Lung microvascular endothelial cell (primary cell): ENCODE data around the gene PKD2L2. TPM values are rescaled to one million over a fixed set of nuclear protein-coding genes. Genes with fewer than 3 reads are reported as not detected.
"Not testable (repeated sequence)": the region's sequence is repeated elsewhere in the genome, so short reads cannot be mapped to it uniquely, and the experiment has no call there.

ENCODE experiments used
- DNase-seq, 2 donors: peaks; one replicate each; pipeline versions ENCODE4 v3.0.0 to v3.0.0-alpha.2; 2010; ENCODE audit warnings: low read depth in 2 of 2
- total RNA-seq: library from RNA; depleted of rRNA; stranded (reverse); fragments of >200 nt; gene quantifications from 2 replicates; pipeline ENCODE4 v1.2.1, GENCODE V29; 2014

Gene PKD2L2
- total RNA-seq, 1 donor from 2014 or later: not detected

DNA sequence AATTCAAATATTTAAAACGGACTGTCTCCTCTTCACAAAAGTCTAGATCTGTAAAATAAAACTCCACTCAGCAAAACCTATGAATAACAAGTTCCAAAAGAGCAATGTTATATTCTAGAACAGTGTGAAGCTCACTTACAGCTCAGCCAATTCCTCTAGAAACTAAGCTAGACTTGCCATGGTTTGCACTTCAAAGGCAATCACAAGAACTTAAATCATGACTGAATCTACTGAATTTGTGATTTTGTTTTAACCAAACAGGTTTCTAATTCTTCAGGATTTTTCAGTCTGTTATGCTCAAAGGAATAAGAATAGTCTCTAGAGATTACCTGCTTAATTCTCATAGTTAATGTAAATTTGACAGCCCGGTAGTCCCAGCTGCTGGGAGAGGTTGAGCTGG lies 1.4 kb upstream of the PKD2L2 start:
- DNase-seq: no peak

DNA sequence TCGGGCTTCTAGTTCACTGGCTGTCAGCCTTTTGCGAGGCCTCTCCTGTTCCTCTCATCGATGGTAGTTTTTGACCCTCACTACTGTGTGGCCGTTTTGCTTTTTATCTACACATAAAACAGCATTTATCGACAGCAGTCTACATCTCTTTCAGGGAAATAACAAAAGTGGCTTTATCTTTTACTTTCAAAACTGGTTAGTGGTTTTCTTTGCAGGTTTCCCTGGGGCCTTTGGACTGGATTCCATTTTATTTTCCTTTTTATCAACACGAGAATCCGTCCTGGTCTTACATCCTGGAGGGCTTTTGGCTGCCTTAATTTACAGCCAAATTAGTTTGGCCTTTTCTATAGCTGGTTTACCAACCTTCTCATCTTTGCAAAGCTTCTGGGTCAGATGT lies 793 bp upstream of the PKD2L2 start:
- DNase-seq: no peak

DNA sequence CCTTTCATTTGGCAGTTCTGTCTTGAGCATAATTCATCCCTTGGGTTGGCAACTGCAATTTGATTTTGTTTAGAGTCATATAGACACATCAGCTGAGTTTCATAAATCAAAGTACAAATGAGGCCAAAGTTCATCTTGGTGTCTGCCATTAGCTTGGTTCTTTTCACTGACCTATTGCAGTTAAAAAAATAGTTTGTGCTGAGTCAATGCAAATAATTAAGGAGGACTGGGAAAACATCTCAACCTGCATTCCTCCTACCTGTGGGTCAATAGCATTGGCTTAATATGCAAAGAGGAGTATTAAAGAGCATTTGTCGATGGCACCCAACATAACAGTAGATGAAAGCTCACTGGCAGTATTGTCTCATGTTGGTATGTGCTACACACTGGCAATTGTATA lies 1.6 kb downstream of the PKD2L2 start:
- no peak for DNase-seq

DNA sequence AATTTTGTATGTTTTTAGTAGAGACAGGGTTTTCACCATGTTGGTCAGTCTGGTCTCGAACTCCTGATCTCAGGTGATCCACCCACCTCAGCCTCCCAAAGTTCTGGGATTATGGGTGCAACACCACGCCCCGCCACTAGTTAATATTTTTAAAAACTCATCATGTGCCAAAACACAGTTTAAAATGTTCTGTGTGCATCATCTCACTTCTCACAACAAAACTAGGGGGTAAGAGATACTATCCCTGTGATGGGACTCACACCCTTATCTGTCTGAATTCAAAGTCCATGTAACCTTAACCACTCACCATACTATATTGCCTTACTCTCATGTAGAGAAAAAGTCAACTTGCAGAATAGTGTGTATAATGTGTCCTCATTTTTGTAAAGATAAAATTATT lies 2.6 kb downstream of the PKD2L2 start:
- DNase-seq: no peak

DNA sequence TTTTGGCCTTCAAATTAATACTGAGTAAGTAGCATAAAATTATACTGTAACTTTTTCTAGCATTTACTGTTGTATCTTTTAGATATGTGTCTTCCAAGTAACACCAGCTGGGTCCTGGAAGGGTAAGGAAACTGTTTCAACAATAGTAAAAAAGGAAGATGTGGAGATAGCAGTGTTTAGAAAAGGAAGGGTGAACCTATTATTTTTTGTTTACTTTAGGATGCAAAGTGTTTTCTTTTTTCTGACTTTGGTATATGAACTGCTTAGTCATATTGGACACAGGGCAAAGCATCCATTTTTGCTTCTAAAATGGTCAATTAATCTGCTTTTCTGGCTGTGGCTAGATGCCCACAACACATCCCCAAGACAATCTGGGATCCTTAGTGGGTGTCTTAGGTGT lies 5.3 kb downstream of the PKD2L2 start:
- peak in 1 of 2 donors; percentile 7 for DNase-seq

DNA sequence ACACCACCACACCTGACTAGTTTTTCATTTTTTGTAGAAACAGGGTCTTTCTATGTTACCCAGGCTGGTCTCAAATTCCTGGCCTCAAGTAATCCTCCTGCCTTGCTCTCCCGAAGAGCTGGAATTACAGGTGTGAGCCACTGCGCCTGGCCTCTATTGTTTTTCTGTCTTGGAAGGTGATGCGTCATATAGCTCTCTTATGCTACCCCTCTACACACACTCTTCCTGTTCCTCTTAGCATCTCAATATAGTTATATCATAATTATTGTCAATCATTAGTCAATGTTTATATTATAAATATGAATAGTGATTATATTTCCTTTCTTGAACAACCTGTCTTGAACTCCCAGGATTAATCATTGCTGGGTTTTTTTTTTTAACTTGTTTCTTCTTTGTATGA lies 7.3 kb downstream of the PKD2L2 start:
- DNase-seq: peak in 1 of 2 donors; percentile 33

DNA sequence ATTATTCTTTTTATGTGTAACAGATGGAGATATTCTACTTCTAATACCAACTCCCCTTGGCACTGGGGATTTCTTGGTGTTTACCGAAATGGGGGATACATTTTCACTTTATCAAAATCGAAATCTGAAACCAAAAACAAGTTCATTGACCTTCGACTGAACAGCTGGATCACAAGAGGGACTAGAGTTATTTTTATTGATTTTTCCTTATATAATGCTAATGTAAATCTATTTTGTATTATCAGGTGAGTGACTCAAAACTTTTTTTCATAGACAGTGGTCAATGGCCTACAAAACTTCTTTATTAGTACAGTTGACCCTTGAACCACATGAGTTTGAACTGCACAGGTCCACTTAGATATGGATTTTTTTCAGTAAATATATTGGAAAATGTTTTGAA lies 10.2 kb downstream of the PKD2L2 start:
- no peak for DNase-seq

DNA sequence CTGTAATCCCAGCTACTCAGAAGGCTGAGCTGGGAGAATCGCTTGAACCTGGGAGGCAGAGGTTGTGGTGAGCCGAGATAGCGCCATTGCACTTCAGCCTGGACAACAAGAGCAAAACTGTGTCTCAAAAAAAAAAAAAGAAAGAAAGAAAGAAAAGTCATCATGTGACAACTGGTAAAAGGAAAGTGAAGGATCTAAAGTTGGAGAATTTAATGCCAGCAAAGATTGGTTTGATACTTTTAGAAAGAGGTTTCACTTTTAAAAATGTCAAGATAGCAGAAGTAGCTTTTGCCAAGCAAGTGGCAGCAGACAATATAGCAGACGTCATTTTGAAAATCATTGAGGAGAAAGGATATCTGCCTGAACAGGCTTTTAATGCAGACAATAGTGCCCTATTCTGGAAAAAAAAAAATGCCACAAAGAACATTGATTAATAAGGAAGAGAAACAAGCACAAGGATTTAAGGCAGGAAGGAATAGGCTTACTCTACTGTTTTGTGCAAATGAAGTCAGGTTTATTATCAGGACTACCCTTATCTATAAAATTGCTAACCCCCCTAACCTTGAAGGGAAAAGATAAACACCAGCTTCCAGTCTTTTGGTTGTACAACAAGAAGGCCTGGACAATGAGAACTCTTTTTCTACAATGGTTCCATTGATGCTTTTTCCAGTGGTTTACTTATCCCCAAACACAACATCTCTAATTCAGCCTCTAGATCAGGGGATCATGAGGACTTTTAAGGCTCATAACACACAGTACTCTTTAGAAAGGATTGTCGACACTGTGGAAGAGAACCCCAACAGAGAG lies 12.0 kb downstream of the PKD2L2 start:
- DNase-seq: no peak

DNA sequence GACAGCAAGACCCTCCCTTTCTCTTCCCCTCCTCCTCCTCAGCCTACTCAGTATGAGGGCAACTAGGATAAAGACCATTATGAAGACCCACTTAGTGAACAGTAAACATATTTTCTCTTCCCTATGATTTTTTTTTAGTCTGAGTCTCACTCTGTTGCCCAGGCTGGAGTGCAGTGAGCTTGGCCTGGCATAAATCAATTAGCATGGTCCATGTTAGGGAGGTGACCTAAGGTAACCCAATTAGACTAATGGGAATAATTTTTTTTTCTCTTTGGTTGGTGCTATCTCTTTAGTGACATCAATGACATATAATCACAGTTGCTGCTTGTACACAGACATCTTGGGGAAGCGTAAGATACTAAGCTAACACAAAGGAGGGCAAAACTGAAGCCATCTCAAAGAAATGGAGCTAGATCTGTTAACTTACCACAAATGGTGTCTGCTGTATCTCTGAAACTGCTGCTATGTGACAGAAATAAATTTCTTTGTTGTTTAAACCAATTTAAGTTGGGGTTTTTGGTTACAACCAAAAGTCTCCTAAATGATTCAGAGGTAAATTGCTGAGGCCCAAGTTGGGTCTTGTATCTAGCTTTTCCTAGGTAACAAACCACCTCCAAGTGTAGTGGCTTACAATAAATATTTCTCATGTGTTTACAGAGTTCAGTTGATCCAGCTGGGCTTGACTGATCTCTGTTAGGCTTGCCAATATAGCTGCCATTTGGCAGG lies 13.3 kb downstream of the PKD2L2 start:
- no peak for DNase-seq

DNA sequence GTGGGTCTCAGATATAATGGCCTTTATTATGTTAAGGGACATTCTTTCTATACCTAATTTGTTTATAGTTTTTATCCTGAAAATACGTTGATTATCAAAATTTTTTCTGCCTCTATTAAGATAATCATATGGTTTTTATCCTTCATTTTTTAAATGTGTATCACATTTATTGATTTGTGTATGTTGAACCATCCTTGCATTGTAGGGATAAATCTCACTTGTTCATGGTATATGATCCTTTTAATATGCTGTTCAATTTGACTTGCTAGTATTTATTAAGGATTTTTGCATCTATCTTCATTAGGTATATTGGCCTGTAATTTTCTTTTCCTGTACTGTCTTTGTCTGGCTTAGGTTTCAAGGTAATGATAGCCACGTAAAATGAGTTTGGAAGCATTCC lies 25.5 kb downstream of the PKD2L2 start:
- no peak for DNase-seq

DNA sequence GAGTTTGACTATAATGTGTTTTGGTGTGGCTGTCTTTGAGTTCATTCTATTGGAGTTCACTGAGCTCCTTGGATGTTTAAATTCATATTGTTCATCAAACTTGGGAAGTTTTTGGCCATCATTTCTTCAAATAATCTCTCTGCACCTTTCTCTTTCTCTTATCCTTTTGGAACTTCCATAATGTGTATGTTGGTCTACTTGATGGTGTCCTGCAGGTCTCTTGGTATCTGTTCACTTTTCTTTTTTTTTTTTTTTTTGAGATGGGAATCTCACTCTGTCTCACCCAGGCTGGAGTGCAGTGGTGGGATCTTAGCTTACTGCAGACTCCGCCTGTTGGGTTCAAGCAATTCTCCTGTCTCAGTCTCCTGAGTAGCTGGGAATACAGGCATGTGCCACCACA lies 27.7 kb downstream of the PKD2L2 start:
- no peak for DNase-seq

DNA sequence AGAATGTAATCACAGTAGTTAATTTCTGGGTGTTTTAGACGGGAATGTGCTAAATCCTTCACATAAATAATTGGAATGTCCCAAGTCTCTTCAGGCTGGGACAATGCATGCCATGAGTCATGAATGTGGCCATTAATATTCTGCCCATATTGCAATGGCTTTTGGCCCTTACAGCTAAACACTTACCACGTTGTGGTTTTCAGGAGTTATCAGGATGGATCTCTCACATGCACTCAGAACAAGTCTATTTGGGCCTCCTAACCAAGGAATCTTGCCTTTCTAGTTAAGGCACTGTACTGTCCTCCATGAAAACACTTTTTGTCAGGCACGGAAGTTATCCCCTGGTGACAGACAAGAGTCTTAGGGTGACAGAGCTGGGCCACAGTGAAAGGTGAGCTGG lies 32.7 kb downstream of the PKD2L2 start:
- peak in 1 of 2 donors; percentile 29 for DNase-seq

DNA sequence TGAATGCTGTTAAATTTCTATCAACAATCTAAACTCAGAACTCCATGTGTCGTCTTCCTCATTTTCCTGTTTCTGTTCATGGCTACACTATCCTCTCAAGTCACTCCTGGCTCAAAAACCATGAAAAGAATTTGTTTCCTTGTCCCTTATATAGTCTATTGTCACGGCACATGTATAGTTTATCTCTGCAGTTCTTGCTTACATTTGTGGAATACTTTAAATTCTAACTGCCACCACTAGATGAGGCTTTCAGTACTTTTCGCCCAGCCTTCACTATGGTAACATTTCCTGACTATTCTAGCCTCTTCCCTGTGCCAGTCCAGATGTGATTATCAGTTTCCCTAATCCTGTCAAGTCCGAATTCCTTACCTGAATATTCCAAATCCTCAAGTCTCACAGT lies 34.6 kb downstream of the PKD2L2 start:
- DNase-seq: peak; percentile 42 to 59

DNA sequence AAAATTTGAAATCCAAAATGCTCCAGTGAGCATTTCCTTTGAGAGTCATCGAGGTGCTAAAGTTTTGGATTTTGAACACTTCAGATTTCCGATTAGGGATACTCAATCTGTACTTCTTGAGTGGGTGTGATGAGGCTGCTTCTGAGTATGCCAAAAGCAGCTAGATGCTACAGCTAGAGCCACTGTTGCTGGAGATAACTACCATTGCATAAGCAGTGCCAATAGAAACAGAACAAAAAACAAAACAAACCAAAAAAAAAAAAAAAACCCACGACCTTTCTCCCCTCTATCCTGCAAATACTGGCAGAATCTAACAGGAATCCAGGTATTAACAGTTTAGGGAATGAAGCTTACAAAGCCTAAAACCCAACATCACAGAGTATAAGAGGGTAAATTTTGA lies 43.5 kb downstream of the PKD2L2 start:
- DNase-seq: peak in 1 of 2 donors; percentile 57

DNA sequence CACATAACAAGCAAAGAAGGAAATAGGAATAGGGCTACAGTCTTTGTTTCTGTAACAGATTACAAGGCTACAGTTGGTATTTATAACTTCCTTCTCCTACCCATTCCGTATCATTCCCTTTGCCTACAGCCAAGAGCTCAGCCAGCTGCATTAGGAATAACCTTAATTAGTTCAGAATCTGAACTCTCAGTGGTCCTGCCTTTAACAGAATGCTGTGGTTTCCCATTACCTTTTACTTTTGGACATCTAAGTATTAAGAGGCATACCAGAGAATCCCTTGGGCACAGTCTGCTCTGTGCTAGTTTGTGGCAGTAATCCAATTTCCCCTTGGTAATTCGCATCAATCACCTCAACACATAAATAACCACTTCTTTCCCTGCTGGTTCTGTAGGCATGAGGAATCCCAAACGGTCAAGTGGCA lies 44.2 kb downstream of the PKD2L2 start:
- DNase-seq: peak; percentile 15 to 18

DNA sequence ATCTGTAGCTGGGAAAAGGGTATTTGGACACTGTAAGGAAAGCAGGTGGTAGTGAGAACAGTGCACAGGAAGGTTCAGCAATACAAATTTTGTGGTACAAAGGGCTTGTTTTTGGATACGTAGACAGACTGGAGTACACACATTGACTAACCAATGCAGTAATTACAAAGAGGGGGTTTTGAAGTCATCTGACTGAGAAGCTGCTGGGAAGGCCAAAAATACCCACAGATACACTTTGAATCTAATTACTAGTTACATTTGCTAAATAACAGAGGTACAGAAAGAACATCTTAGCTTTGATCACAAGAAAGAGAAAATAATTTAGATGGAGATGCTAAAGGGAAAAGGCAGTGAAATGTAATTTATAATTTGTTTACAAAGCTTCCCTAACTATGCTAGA lies 45.9 kb downstream of the PKD2L2 start:
- DNase-seq: no peak

DNA sequence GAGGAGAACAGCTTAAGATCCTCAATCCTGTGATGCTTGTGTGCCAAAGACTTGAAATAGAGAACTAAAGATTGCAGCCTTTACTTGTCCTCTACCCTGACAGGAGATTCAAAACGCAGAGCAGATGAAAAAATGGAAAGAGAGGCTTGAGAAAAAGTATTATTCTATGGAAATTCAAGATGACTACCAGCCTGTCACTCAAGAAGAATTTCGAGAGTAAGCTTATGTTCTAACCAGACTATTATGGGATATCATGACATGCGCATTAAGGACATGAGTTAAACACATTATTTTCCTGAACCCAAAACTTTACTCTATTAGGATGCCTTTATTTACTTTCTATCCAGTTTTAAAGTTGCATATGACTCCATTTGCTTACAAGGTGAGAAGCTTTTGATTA lies 46.4 kb downstream of the PKD2L2 start:
- DNase-seq: no peak

DNA sequence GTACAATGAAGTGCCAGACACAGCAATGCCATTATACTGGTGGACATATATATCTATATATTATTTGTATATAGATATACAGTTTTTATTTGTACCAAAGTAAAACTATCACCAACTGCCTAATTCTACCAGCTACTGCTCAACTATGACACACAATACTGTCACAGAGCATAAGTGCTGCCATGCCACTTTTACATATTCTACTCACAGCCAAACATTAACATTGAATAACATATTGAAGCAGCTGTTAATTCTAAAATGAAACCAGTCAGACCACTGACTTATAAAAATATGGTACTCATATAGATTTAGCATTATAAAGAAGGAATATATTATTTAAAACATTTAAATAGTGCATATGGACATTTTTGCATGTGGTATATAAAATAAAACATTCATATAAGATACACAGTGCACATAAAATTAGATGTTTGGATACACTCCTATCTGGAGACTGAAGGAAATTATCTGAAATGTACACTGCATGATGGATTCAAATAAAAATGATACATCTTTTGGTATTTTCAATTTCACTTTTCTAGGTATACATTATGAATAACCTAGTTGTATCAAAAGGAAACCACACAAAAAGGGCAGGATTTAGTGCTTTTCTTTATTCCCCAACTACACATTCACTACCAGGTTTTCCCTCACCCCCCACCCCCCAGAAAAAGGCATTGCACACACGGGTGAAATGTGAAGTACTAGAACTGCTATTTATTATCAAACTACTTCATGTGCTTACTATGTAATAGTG lies 48.9 kb downstream of the PKD2L2 start:
- DNase-seq: no peak

DNA sequence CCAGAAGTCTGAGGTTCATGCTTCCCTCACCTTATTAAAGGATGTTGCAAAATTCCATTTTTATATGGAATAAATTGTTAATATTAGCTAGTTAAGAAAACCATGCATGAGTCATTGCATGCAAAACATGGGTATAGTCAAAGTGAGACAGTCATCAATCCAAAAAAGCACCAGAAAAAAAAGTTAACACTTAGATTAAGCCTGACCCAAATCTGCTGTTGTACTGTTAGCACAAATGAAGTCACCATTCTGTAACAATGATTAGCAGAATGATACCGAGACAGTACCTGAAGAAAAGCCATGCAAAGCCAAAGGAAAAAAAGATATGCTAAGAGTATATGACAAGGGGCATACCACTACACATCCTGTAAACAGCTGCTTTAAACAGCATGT lies 49.5 kb downstream of the PKD2L2 start:
- DNase-seq: no peak

DNA sequence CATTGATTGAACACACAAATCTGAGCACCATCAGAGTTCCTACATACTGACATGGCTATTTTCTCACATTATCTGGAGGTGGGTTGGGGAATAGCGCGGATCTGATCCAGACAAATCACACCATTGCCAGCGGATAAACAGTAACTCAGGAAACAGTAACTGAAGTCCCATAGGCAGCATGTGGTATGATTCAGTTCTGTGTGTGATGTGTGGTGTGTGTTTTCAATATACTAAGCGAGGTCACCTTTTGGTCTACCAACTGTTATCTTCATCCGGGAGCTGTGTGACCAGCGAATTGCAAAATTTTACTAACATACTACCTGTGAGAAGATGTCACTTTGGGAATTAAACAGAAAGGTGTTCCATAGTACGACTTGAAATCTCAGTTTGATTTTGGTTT lies 50.1 kb downstream of the PKD2L2 start:
- no peak for DNase-seq

DNA sequence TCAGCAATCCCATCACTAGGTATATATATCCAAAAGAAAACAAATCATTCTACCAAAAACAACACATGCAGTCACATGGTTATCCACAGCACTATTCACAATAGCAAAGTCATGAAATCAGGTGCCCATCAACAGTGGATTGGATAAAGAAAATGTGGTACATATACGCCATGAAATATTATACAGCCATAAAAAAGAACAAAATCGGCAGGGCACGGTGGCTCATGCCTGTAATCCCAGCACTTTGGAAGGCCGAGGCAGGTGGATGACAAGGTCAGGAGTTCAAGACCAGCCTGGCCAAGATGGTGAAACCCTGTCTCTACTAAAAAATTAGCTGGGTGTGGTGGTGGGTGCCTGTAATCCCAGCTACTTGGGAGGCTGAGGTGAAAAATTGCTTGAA lies 55.0 kb downstream of the PKD2L2 start:
- DNase-seq: not testable (repeated sequence)

DNA sequence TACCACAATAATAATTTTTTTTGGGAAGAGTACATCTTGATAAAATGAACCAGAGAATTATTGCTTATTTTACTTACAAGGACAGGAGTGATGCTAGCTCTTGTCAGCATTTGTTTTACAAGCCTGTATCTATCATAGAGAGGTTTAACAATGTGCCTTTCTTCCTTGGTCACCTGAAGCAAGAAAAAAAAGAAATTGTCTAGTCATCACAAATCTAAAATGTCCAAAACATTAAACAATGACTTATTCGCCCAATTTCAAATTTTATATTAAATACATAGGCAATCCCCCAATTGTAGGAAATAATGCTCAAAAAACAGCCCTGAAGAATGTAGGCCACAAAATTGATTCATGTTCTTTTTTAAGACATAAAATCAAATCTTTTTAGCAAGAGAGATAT lies 56.6 kb downstream of the PKD2L2 start:
- DNase-seq: no peak
